PC-3 (cell line): ENCODE measurements around the gene SF3A1. TPM values are rescaled to one million over a fixed set of nuclear protein-coding genes. Genes with fewer than 3 reads are reported as not detected.
A peak's percentile ranks its signal among the peaks of the same experiment; 100 is the strongest.

Experiments used
- ATAC-seq: fragments of 200-7000 bp; cut with Tn5 transposase; 2 replicates; pipeline ENCODE4 v1.9.1; 2020; ENCODE audit warnings: mild to moderate bottlenecking, moderate library complexity
- BruUV-seq: library from RNA; stranded (reverse); fragments of 400-500 nt; replicated peaks from 2 replicates; lab custom pipeline; 2021; lab: Mats Ljungman, UMichigan
- CTCF ChIA-PET: fragments of 300-600 bp; sonication (Branson Sonifier 250); formaldehyde crosslinking; loops from one replicate; lab custom pipeline; 2022; ENCODE audit warnings: antibody characterized with exemption; lab: Charles Lee
- POLR2A ChIA-PET: fragments of 300-600 bp; sonication (Branson Sonifier 250); formaldehyde crosslinking; loops from one replicate; lab custom pipeline; 2022; ENCODE audit warnings: antibody characterized with exemption; ENCODE audit not compliant: unreplicated experiment; lab: Charles Lee
- DNase-seq: peaks from one replicate; pipeline ENCODE4 v3.0.0-alpha.2; 2015
- H2AFZ ChIP-seq: fragments of 300-600 bp; sonication (generic); 2 replicates; pipeline ENCODE4 v1.6.0; 2016; ENCODE audit warnings: antibody characterized with exemption, low read length
- H3F3A ChIP-seq: fragments of 300-600 bp; sonication (generic); one replicate; pipeline ENCODE4 v1.6.0; 2017; ENCODE audit warnings: antibody characterized with exemption, low read length, control low read depth, mild to moderate bottlenecking; ENCODE audit not compliant: unreplicated experiment
- H3K27ac ChIP-seq: fragments of 300-600 bp; sonication (generic); 2 replicates; pipeline ENCODE4 v1.5.1; 2016; ENCODE audit warnings: mild to moderate bottlenecking, low read length
- H3K27me3 ChIP-seq: fragments of 300-600 bp; sonication (generic); 2 replicates; pipeline ENCODE4 v1.6.1; 2016; ENCODE audit warnings: low read length, mixed read lengths
- H3K36me3 ChIP-seq: fragments of 300-600 bp; sonication (generic); 2 replicates; pipeline ENCODE4 v1.6.1; 2016; ENCODE audit warnings: low read depth, mixed run types, low read length, mixed read lengths
- H3K4me1 ChIP-seq: fragments of 300-600 bp; sonication (generic); 2 replicates; pipeline ENCODE4 v1.5.1; 2016; ENCODE audit warnings: low read length; ENCODE audit not compliant: insufficient read depth
- H3K4me2 ChIP-seq: fragments of 300-600 bp; sonication (generic); 2 replicates; pipeline ENCODE4 v1.6.0; 2016; ENCODE audit warnings: low read length
- H3K4me3 ChIP-seq: fragments of 300-600 bp; sonication (generic); 2 replicates; pipeline ENCODE4 v1.5.1; 2016; ENCODE audit warnings: mild to moderate bottlenecking, low read length, mixed read lengths
- H3K79me2 ChIP-seq: fragments of 300-600 bp; sonication (generic); 2 replicates; pipeline ENCODE4 v1.6.1; 2017; ENCODE audit warnings: low read length, mixed read lengths
- H3K9ac ChIP-seq: fragments of 300-600 bp; sonication (generic); 2 replicates; pipeline ENCODE4 v1.6.0; 2016; ENCODE audit warnings: mild to moderate bottlenecking, low read length
- H3K9me2 ChIP-seq: fragments of 300-600 bp; sonication (generic); replicated peaks from 2 replicates; pipeline ENCODE4 v1.6.1; 2016; ENCODE audit warnings: mixed run types, low read length, mixed read lengths
- H3K9me3 ChIP-seq: fragments of 300-600 bp; sonication (generic); 2 replicates; pipeline ENCODE4 v1.6.1; 2016; ENCODE audit warnings: low read length, mixed read lengths
- H4K20me1 ChIP-seq: fragments of 300-600 bp; sonication (generic); 2 replicates; pipeline ENCODE4 v1.6.1; 2016; ENCODE audit warnings: low read length, mixed read lengths
- CTCF ChIP-seq: fragments of 300-600 bp; sonication (generic); conservative IDR thresholded peaks from 2 replicates; pipeline ENCODE4 v1.5.1; 2017; ENCODE audit warnings: antibody characterized with exemption, low read depth, mild to moderate bottlenecking, low read length
- EZH2 ChIP-seq: fragments of 300-600 bp; sonication (generic); IDR thresholded peaks from one replicate; pipeline ENCODE4 v1.6.1; 2017; ENCODE audit warnings: antibody characterized with exemption, mild to moderate bottlenecking, low read length; ENCODE audit not compliant: unreplicated experiment
- EZH2phosphoT487 ChIP-seq: fragments of 300-600 bp; sonication (generic); IDR thresholded peaks from 2 replicates; pipeline ENCODE4 v1.6.1; 2018; ENCODE audit warnings: mild to moderate bottlenecking, antibody characterized with exemption, low read length, borderline replicate concordance
- intact Hi-C: fragments of 100-400 bp; cut with micrococcal nuclease; formaldehyde crosslinking; loops from 2 replicates; pipeline ENCODE4 v1.9.0; 2023
- total RNA-seq: library from RNA; depleted of rRNA; stranded (reverse); fragments of >200 nt; gene quantifications from 2 replicates; pipeline ENCODE4 v1.2.3, GENCODE V29; 2014

SF3A1 gene
- total RNA-seq, 1 experiment from 2014 or later = 59.2 TPM

DNA sequence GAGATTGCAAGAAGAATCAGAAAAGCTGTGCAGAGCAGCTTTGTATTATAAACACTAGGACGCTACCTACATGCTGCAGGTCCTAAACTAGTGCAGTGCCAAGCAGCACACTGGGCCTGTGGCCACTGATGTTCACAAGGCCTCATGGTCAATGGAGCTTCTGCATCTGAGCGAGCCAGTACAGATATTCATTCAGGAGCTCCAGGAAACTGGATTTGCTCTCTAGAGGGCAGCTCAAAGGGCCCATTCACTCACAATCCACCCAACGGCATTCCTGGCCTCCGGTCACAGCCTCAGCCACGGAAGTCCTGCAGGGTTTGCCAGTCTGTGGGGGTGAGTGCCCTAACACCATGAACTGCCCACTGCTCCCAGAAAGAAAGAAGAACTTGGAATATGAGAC is 24.1 kb downstream of the SF3A1 start:
- ChIA-PET CTCF (interaction anchor here (1.2 kb wide), 1 partner anchor 44 kb away, joined by 3 read pairs; no protein-coding TSS in a partner anchor), POLR2A (no interaction called here)
- Histone ChIP-seq H3K27me3 (no peaks in the 10 kb centered on the region), H3K4me1 (peaks cover 7% of the 10 kb centered on the region; the same call in 1 of the 2 replicates), H2AFZ (no peak overlapping the region), H3K4me3 (no peak overlapping the region), H3K36me3 (peaks cover 53% of the 10 kb centered on the region), H3K79me2 (no peaks in the 10 kb centered on the region), H4K20me1 (no peaks in the 10 kb centered on the region), H3F3A (no peaks in the 10 kb centered on the region), H3K4me2 (no peak overlapping the region), H3K9me3 (no peaks in the 10 kb centered on the region), H3K9me2 (no peaks in the 10 kb centered on the region), H3K27ac (no peak overlapping the region), H3K9ac (no peak overlapping the region)
- intact Hi-C loops = no loop called here
- BruUV-seq = no TSS peak
- no peak for TF ChIP-seq CTCF
- no peak for TF ChIP-seq EZH2
- no peak for TF ChIP-seq EZH2phosphoT487
- ATAC-seq = no peak
- no peak for DNase-seq

GRCh38 chr22:30328466-30329049 is 28.1 kb downstream of the SF3A1 start:
- Histone ChIP-seq H3K9me3 (no peaks in the 10 kb centered on the region), H3K36me3 (peaks cover 13% of the 10 kb centered on the region), H3K9ac (no peak overlapping the region), H3K4me1 (peaks cover 28% of the 10 kb centered on the region), H3K79me2 (peaks cover 26% of the 10 kb centered on the region), H3K27me3 (no peaks in the 10 kb centered on the region), H4K20me1 (no peaks in the 10 kb centered on the region), H3K4me2 (no peak overlapping the region), H3K4me3 (no peak overlapping the region), H2AFZ (no peak overlapping the region), H3K27ac (no peak overlapping the region), H3F3A (no peaks in the 10 kb centered on the region), H3K9me2 (no peaks in the 10 kb centered on the region)
- BruUV-seq = no TSS peak
- no peak for DNase-seq
- ATAC-seq = no peak
- ChIA-PET CTCF (interaction anchor here (0.6 to 2.5 kb wide), 2 partner anchors 40 to 272 kb away, joined by 4 to 33 read pairs; partner anchors contain the start of gene CASTOR1), POLR2A (no interaction called here)
- TF ChIP-seq EZH2 = no peak
- intact Hi-C loops = loop anchor here (5.0 kb wide), 1 partner anchor 41 kb away; the partner anchor contains the start of gene CASTOR1

DNA sequence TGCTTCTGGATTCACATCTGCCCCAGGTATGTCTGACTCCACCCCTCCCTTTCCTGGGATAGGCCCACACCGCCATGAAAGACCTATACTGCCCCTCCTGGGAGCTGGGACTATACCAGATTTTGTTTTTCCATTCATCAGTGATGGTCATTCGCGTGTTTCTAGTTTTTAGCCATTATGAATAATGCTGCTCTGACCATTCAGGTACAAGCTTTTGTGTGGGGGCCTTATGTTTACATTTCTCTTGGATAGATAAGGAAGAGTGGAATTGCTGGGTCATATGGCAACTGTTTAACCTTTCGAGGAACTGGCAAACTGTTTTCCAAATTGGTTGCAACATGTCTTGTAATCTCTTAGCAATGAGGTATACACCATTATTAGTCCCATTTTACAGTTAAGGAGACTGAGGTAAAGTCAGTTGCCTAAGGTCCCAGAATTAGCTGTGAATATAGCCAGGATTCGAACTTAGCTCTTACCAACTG is 28.8 kb downstream of the SF3A1 start:
- no TSS peak for BruUV-seq
- Histone ChIP-seq H3K4me3 (no peak overlapping the region), H3K4me1 (peaks cover 28% of the 10 kb centered on the region), H4K20me1 (no peaks in the 10 kb centered on the region), H3K9me3 (no peaks in the 10 kb centered on the region), H3K9ac (no peak overlapping the region), H3K27ac (no peak overlapping the region), H3K9me2 (no peaks in the 10 kb centered on the region), H3K27me3 (no peaks in the 10 kb centered on the region), H3K79me2 (peaks cover 33% of the 10 kb centered on the region), H3K4me2 (peak overlapping the region; percentile 72; the same call in 1 of the 2 replicates), H3F3A (no peaks in the 10 kb centered on the region), H2AFZ (no peak overlapping the region), H3K36me3 (peaks cover 8% of the 10 kb centered on the region; the same call in 1 of the 2 replicates)
- ATAC-seq = peak; percentile 39
- peak; percentile 60 for DNase-seq
- ChIA-PET POLR2A (no interaction called here), CTCF (interaction anchor here (0.6 to 2.5 kb wide), 2 partner anchors 40 to 273 kb away, joined by 4 to 33 read pairs; partner anchors contain the start of gene CASTOR1)
- TF ChIP-seq CTCF = peak; percentile 58
- no peak for TF ChIP-seq EZH2phosphoT487
- intact Hi-C loops = loop anchor here (5.0 kb wide), 1 partner anchor 41 kb away; the partner anchor contains the start of gene CASTOR1
